MM.1S (cell line): ENCODE measurements around the gene SLC35A4.
"Not testable (repeated sequence)": the region's sequence is repeated elsewhere in the genome, so short reads cannot be mapped to it uniquely, and the experiment has no call there.

Source experiments
- DNase-seq: peaks from one replicate; pipeline ENCODE4 v3.0.0-alpha.2; 2015
- H2AFZ ChIP-seq: fragments of 300-600 bp; sonication (generic); 2 replicates; pipeline ENCODE4 v1.6.0; 2016; ENCODE audit warnings: antibody characterized with exemption, low read length
- H3F3A ChIP-seq: fragments of 300-600 bp; sonication (generic); 2 replicates; pipeline ENCODE4 v1.6.1; 2016; ENCODE audit warnings: mild to moderate bottlenecking, antibody characterized with exemption, low read length, moderate library complexity, mixed read lengths; ENCODE audit not compliant: insufficient read depth
- H3K27ac ChIP-seq: fragments of 300-600 bp; sonication (generic); 2 replicates; pipeline ENCODE4 v1.5.1; 2016; ENCODE audit warnings: mild to moderate bottlenecking, low read length
- H3K27me3 ChIP-seq: fragments of 300-600 bp; sonication (generic); replicated peaks from 2 replicates; pipeline ENCODE4 v1.6.0; 2016; ENCODE audit warnings: low read length; ENCODE audit not compliant: insufficient read depth
- H3K36me3 ChIP-seq: fragments of 300-600 bp; sonication (generic); replicated peaks from 2 replicates; pipeline ENCODE4 v1.6.1; 2016; ENCODE audit warnings: mild to moderate bottlenecking, low read length, mixed read lengths; ENCODE audit not compliant: insufficient read depth
- H3K4me1 ChIP-seq: fragments of 300-600 bp; sonication (generic); 2 replicates; pipeline ENCODE4 v1.6.1; 2016; ENCODE audit warnings: low read length, mixed read lengths
- H3K4me2 ChIP-seq: fragments of 300-600 bp; sonication (generic); 2 replicates; pipeline ENCODE4 v1.6.0; 2016; ENCODE audit warnings: low read depth, low read length
- H3K4me3 ChIP-seq: fragments of 300-600 bp; sonication (generic); 2 replicates; pipeline ENCODE4 v1.5.1; 2016; ENCODE audit warnings: low read length, mixed read lengths
- H3K79me2 ChIP-seq: fragments of 300-600 bp; sonication (generic); 2 replicates; pipeline ENCODE4 v1.6.1; 2016; ENCODE audit warnings: mixed run types, low read length, mixed read lengths
- H3K9ac ChIP-seq: fragments of 300-600 bp; sonication (generic); 2 replicates; pipeline ENCODE4 v1.6.1; 2016; ENCODE audit warnings: low read length, mixed read lengths
- H3K9me2 ChIP-seq: fragments of 300-600 bp; sonication (generic); replicated peaks from 2 replicates; pipeline ENCODE4 v1.6.1; 2016; ENCODE audit warnings: mild to moderate bottlenecking, low read length, mixed read lengths; ENCODE audit not compliant: insufficient read depth
- H3K9me3 ChIP-seq: fragments of 300-600 bp; sonication (generic); replicated peaks from 2 replicates; pipeline ENCODE4 v1.6.1; 2016; ENCODE audit warnings: mild to moderate bottlenecking, low read length, mixed read lengths; ENCODE audit not compliant: insufficient read depth
- H4K20me1 ChIP-seq: fragments of 300-600 bp; sonication (generic); 2 replicates; pipeline ENCODE4 v1.6.1; 2016; ENCODE audit warnings: mild to moderate bottlenecking, low read length, moderate library complexity, mixed read lengths; ENCODE audit not compliant: insufficient read depth
- EZH2 ChIP-seq: fragments of 300-600 bp; sonication (generic); optimal IDR thresholded peaks from 2 replicates; pipeline ENCODE3; 2017; ENCODE audit warnings: low read depth, mild to moderate bottlenecking, antibody characterized with exemption, low read length, mixed read lengths
- EZH2phosphoT487 ChIP-seq: fragments of 300-600 bp; sonication (generic); IDR thresholded peaks from 2 replicates; pipeline ENCODE4 v1.6.1; 2018; ENCODE audit warnings: antibody characterized with exemption, low read length
- TF ChIP-seq, protein P1 (sequence below): fragments of 300-600 bp; sonication (generic); IDR thresholded peaks from 2 replicates; pipeline ENCODE4 v1.5.1; 2016; ENCODE audit warnings: antibody characterized with exemption, low read length, mixed read lengths

The SLC35A4 gene

GRCh38 chr5:140576776-140577201, 12.2 kb downstream of the SLC35A4 start:
- no peak for DNase-seq
- H3F3A ChIP-seq, result no peaks in the 10 kb centered on the region
- H3K4me1 ChIP-seq, result no peaks in the 10 kb centered on the region
- no peak overlapping the region for H2AFZ ChIP-seq
- H3K36me3 ChIP-seq, result no peaks in the 10 kb centered on the region
- H3K9me2 ChIP-seq, result no peaks in the 10 kb centered on the region
- H3K4me2 ChIP-seq, result no peak overlapping the region
- H3K27ac ChIP-seq, result no peak overlapping the region
- no peaks in the 10 kb centered on the region for H3K27me3 ChIP-seq
- H3K9ac ChIP-seq, result no peak overlapping the region
- TF ChIP-seq EZH2, result no peak
- TF ChIP-seq, protein P1, sequence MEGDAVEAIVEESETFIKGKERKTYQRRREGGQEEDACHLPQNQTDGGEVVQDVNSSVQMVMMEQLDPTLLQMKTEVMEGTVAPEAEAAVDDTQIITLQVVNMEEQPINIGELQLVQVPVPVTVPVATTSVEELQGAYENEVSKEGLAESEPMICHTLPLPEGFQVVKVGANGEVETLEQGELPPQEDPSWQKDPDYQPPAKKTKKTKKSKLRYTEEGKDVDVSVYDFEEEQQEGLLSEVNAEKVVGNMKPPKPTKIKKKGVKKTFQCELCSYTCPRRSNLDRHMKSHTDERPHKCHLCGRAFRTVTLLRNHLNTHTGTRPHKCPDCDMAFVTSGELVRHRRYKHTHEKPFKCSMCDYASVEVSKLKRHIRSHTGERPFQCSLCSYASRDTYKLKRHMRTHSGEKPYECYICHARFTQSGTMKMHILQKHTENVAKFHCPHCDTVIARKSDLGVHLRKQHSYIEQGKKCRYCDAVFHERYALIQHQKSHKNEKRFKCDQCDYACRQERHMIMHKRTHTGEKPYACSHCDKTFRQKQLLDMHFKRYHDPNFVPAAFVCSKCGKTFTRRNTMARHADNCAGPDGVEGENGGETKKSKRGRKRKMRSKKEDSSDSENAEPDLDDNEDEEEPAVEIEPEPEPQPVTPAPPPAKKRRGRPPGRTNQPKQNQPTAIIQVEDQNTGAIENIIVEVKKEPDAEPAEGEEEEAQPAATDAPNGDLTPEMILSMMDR, result no peak
- no peak for TF ChIP-seq EZH2phosphoT487
- no peaks in the 10 kb centered on the region for H4K20me1 ChIP-seq
- no peaks in the 10 kb centered on the region for H3K9me3 ChIP-seq
- H3K4me3 ChIP-seq, result no peak overlapping the region
- no peaks in the 10 kb centered on the region for H3K79me2 ChIP-seq

- not testable (repeated sequence) for H3K9me2 ChIP-seq, H3K4me3 ChIP-seq, H3K4me1 ChIP-seq, H2AFZ ChIP-seq, H3K79me2 ChIP-seq, H3K9ac ChIP-seq, DNase-seq, H3K4me2 ChIP-seq, H4K20me1 ChIP-seq, H3K36me3 ChIP-seq, H3F3A ChIP-seq, H3K27ac ChIP-seq, H3K9me3 ChIP-seq, H3K27me3 ChIP-seq
Observed at GRCh38 chr5:140579188-140579747, 14.6 kb downstream of the SLC35A4 start.

DNA sequence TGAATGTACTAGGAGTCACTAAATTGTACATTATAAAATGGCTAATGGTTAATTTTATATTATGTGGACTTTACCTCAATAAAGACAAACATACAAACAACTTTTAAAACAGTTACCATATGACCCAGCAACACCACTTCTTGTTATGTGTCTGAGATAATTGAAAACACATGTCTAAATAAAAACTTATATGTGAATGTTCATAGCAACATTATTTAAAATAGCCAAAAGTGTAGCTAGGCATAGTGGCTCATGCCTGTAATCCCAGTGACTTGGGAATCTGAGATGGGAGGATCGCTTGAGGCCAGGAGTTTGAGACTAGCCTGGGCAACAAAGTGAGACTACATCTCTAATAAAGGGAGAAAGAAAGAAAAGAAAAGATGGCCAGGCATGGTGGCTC, 22.9 kb downstream of the SLC35A4 start:
- Histone ChIP-seq H3K27me3 (no peaks in the 10 kb centered on the region), H4K20me1 (no peaks in the 10 kb centered on the region), H3K4me3 (no peak overlapping the region), H3K9me2 (no peaks in the 10 kb centered on the region), H2AFZ (no peak overlapping the region), H3K9ac (no peak overlapping the region), H3K79me2 (no peaks in the 10 kb centered on the region), H3K27ac (no peak overlapping the region), H3F3A (no peaks in the 10 kb centered on the region), H3K4me1 (peaks cover 16% of the 10 kb centered on the region), H3K36me3 (no peaks in the 10 kb centered on the region), H3K4me2 (no peak overlapping the region), H3K9me3 (no peaks in the 10 kb centered on the region)
- no peak for DNase-seq
- TF ChIP-seq EZH2 (no peak), EZH2phosphoT487 (no peak)
- TF ChIP-seq, protein P1, result no peak

DNA sequence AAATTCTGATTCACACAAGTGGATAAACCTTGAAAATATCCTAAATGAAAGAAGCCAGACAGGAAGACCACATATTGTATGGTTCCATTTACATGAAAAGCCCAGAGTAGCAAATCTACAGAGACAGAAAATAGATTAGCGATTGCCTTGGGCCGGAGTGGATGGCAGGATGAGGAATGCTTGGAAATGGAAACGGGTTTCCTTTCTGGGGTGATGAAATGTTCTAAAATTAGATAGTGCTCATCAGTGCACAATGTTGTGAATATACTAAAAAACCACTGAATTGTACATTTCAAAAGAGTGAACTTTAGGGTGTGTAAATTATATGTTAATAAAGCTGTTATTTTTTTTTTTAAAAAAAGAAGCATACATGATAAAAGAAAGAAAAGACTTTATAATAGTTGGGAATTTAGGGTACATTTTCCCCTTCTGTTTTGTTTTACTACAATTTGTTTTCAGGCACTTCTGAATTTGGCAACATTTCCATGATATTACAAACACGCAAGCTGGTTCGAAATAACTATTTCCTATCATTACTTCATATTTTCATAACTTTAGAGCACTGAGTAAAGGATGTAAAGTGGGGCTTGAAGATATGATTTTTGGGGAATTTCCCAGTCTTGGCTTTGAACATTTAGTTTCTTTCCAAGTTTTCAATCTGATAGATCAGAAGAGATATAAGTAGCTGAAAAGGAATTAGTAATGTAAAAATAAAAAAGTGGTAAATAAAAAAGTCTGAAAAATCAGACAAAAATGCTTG, 23.9 kb downstream of the SLC35A4 start:
- Histone ChIP-seq H3K79me2 (no peaks in the 10 kb centered on the region), H4K20me1 (no peaks in the 10 kb centered on the region), H3K4me3 (no peak overlapping the region), H3K4me1 (peaks cover 16% of the 10 kb centered on the region), H3F3A (no peaks in the 10 kb centered on the region), H3K27me3 (no peaks in the 10 kb centered on the region), H2AFZ (no peak overlapping the region), H3K36me3 (no peaks in the 10 kb centered on the region), H3K27ac (no peak overlapping the region), H3K9me3 (no peaks in the 10 kb centered on the region), H3K4me2 (peak overlapping the region; percentile 48; the same call in 1 of the 2 replicates), H3K9ac (no peak overlapping the region), H3K9me2 (no peaks in the 10 kb centered on the region)
- no peak for TF ChIP-seq EZH2
- TF ChIP-seq, protein P1, result no peak
- no peak for TF ChIP-seq EZH2phosphoT487
- DNase-seq, result no peak
